PC-3 (cell line): ENCODE results near the gene SUMO2. TPM values are rescaled to one million over a fixed set of nuclear protein-coding genes. Genes with fewer than 3 reads are reported as not detected.
"Not testable (repeated sequence)": the region's sequence is repeated elsewhere in the genome, so short reads cannot be mapped to it uniquely, and the experiment has no call there.

Experiments used
- ATAC-seq: fragments of 200-7000 bp; cut with Tn5 transposase; 2 replicates; pipeline ENCODE4 v1.9.1; 2020; ENCODE audit warnings: mild to moderate bottlenecking, moderate library complexity
- BruUV-seq: library from RNA; stranded (reverse); fragments of 400-500 nt; replicated peaks from 2 replicates; lab custom pipeline; 2021; lab: Mats Ljungman, UMichigan
- CTCF ChIA-PET: fragments of 300-600 bp; sonication (Branson Sonifier 250); formaldehyde crosslinking; loops from one replicate; lab custom pipeline; 2022; ENCODE audit warnings: antibody characterized with exemption; lab: Charles Lee
- POLR2A ChIA-PET: fragments of 300-600 bp; sonication (Branson Sonifier 250); formaldehyde crosslinking; loops from one replicate; lab custom pipeline; 2022; ENCODE audit warnings: antibody characterized with exemption; ENCODE audit not compliant: unreplicated experiment; lab: Charles Lee
- DNase-seq: peaks from one replicate; pipeline ENCODE4 v3.0.0-alpha.2; 2015
- H2AFZ ChIP-seq: fragments of 300-600 bp; sonication (generic); 2 replicates; pipeline ENCODE4 v1.6.0; 2016; ENCODE audit warnings: antibody characterized with exemption, low read length
- H3F3A ChIP-seq: fragments of 300-600 bp; sonication (generic); one replicate; pipeline ENCODE4 v1.6.0; 2017; ENCODE audit warnings: antibody characterized with exemption, low read length, control low read depth, mild to moderate bottlenecking; ENCODE audit not compliant: unreplicated experiment
- H3K27ac ChIP-seq: fragments of 300-600 bp; sonication (generic); 2 replicates; pipeline ENCODE4 v1.5.1; 2016; ENCODE audit warnings: mild to moderate bottlenecking, low read length
- H3K27me3 ChIP-seq: fragments of 300-600 bp; sonication (generic); 2 replicates; pipeline ENCODE4 v1.6.1; 2016; ENCODE audit warnings: low read length, mixed read lengths
- H3K36me3 ChIP-seq: fragments of 300-600 bp; sonication (generic); 2 replicates; pipeline ENCODE4 v1.6.1; 2016; ENCODE audit warnings: low read depth, mixed run types, low read length, mixed read lengths
- H3K4me1 ChIP-seq: fragments of 300-600 bp; sonication (generic); 2 replicates; pipeline ENCODE4 v1.5.1; 2016; ENCODE audit warnings: low read length; ENCODE audit not compliant: insufficient read depth
- H3K4me2 ChIP-seq: fragments of 300-600 bp; sonication (generic); 2 replicates; pipeline ENCODE4 v1.6.0; 2016; ENCODE audit warnings: low read length
- H3K4me3 ChIP-seq: fragments of 300-600 bp; sonication (generic); 2 replicates; pipeline ENCODE4 v1.5.1; 2016; ENCODE audit warnings: mild to moderate bottlenecking, low read length, mixed read lengths
- H3K79me2 ChIP-seq: fragments of 300-600 bp; sonication (generic); 2 replicates; pipeline ENCODE4 v1.6.1; 2017; ENCODE audit warnings: low read length, mixed read lengths
- H3K9ac ChIP-seq: fragments of 300-600 bp; sonication (generic); 2 replicates; pipeline ENCODE4 v1.6.0; 2016; ENCODE audit warnings: mild to moderate bottlenecking, low read length
- H3K9me2 ChIP-seq: fragments of 300-600 bp; sonication (generic); replicated peaks from 2 replicates; pipeline ENCODE4 v1.6.1; 2016; ENCODE audit warnings: mixed run types, low read length, mixed read lengths
- H3K9me3 ChIP-seq: fragments of 300-600 bp; sonication (generic); 2 replicates; pipeline ENCODE4 v1.6.1; 2016; ENCODE audit warnings: low read length, mixed read lengths
- H4K20me1 ChIP-seq: fragments of 300-600 bp; sonication (generic); 2 replicates; pipeline ENCODE4 v1.6.1; 2016; ENCODE audit warnings: low read length, mixed read lengths
- EZH2 ChIP-seq: fragments of 300-600 bp; sonication (generic); IDR thresholded peaks from one replicate; pipeline ENCODE4 v1.6.1; 2017; ENCODE audit warnings: antibody characterized with exemption, mild to moderate bottlenecking, low read length; ENCODE audit not compliant: unreplicated experiment
- EZH2phosphoT487 ChIP-seq: fragments of 300-600 bp; sonication (generic); IDR thresholded peaks from 2 replicates; pipeline ENCODE4 v1.6.1; 2018; ENCODE audit warnings: mild to moderate bottlenecking, antibody characterized with exemption, low read length, borderline replicate concordance
- intact Hi-C: fragments of 100-400 bp; cut with micrococcal nuclease; formaldehyde crosslinking; loops from 2 replicates; pipeline ENCODE4 v1.9.0; 2023
- total RNA-seq: library from RNA; depleted of rRNA; stranded (reverse); fragments of >200 nt; gene quantifications from 2 replicates; pipeline ENCODE4 v1.2.3, GENCODE V29; 2014
- TF ChIP-seq, protein P1 (sequence below): fragments of 300-600 bp; sonication (generic); conservative IDR thresholded peaks from 2 replicates; pipeline ENCODE4 v1.5.1; 2017; ENCODE audit warnings: antibody characterized with exemption, low read depth, mild to moderate bottlenecking, low read length

The SUMO2 gene
- total RNA-seq, 1 experiment from 2014 or later = 282 TPM

DNA sequence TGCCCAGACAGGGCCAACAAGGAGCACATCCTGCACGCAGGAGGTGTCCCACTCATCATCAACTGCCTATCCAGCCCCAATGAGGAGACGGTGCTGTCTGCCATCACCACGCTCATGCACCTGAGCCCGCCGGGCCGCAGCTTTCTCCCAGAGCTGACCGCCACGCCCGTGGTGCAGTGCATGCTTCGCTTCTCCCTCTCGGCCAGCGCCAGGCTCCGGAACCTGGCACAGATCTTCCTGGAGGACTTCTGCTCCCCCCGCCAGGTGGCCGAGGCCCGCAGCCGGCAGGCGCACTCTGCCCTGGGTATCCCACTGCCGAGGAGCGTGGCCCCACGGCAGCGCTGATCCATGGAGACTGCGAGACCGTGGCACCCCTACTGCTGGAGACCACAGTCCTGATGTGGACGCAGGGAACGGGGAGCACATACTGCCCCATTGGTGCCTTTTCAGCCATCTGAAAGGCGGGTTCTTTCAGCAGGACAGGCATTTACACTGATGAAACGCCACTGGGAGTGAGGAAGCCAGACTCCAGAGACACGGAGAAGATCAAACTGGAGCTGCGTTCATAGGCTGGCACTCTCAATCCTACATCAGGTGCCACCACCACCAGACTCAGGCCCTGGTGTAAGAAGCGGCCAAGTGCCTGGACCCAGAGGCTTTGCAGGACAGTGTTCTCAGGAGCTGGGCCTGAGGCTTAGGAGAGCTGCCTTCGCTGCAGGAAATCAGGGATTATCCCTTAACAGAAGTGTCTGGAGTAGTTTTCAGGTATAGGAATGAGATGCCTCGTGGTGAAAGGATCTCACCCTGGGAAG, 53.9 kb downstream of the SUMO2 start:
- no peaks in the 10 kb centered on the region for H3K9me3 ChIP-seq
- peaks cover 17% of the 10 kb centered on the region for H3K36me3 ChIP-seq
- no TSS peak for BruUV-seq
- ChIA-PET POLR2A (no interaction called here), CTCF (no interaction called here)
- no peak overlapping the region for H3K4me3 ChIP-seq
- peaks cover 66% of the 10 kb centered on the region for H3K79me2 ChIP-seq
- H3K4me2 ChIP-seq = no peak overlapping the region
- no peak overlapping the region for H3K27ac ChIP-seq
- no peaks in the 10 kb centered on the region for H3K9me2 ChIP-seq
- H3F3A ChIP-seq = no peaks in the 10 kb centered on the region
- no peaks in the 10 kb centered on the region for H4K20me1 ChIP-seq
- H2AFZ ChIP-seq = no peak overlapping the region
- TF ChIP-seq EZH2 (no peak), EZH2phosphoT487 (no peak)
- TF ChIP-seq, protein P1, sequence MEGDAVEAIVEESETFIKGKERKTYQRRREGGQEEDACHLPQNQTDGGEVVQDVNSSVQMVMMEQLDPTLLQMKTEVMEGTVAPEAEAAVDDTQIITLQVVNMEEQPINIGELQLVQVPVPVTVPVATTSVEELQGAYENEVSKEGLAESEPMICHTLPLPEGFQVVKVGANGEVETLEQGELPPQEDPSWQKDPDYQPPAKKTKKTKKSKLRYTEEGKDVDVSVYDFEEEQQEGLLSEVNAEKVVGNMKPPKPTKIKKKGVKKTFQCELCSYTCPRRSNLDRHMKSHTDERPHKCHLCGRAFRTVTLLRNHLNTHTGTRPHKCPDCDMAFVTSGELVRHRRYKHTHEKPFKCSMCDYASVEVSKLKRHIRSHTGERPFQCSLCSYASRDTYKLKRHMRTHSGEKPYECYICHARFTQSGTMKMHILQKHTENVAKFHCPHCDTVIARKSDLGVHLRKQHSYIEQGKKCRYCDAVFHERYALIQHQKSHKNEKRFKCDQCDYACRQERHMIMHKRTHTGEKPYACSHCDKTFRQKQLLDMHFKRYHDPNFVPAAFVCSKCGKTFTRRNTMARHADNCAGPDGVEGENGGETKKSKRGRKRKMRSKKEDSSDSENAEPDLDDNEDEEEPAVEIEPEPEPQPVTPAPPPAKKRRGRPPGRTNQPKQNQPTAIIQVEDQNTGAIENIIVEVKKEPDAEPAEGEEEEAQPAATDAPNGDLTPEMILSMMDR = no peak
- DNase-seq (no peak), ATAC-seq (no peak)
- intact Hi-C loops = no loop called here
- no peak overlapping the region for H3K9ac ChIP-seq
- no peaks in the 10 kb centered on the region for H3K27me3 ChIP-seq
- H3K4me1 ChIP-seq = peaks cover 43% of the 10 kb centered on the region

DNA sequence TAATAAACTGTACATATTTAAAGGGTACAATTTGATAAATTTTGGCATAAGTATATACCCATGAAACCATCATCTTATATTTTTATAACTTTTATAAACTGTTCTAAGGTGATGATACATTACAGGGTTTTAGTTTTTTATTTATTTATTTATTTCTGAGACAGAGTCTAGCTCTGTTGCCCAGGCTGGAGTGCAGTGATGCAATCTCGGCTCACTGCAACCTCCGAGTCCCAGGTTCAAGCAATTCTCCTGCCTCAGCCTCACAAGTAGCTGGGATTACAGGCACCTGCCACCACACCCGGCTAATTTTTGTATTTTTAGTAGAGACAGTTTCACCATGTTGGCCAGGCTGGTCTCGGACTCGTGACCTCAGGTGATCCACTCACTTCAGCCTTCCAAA, 54.8 kb downstream of the SUMO2 start:
- POLR2A ChIA-PET, H3K27ac ChIP-seq, H3K9me3 ChIP-seq, H3K27me3 ChIP-seq, H3F3A ChIP-seq, DNase-seq, H3K9me2 ChIP-seq, H4K20me1 ChIP-seq, H2AFZ ChIP-seq, CTCF ChIA-PET, H3K9ac ChIP-seq, H3K4me3 ChIP-seq, H3K4me2 ChIP-seq, ATAC-seq, BruUV-seq, intact Hi-C loops: not testable (repeated sequence)
- Histone ChIP-seq H3K4me1 (peaks cover 44% of the 10 kb centered on the region), H3K36me3 (peaks cover 17% of the 10 kb centered on the region), H3K79me2 (peaks cover 74% of the 10 kb centered on the region)

DNA sequence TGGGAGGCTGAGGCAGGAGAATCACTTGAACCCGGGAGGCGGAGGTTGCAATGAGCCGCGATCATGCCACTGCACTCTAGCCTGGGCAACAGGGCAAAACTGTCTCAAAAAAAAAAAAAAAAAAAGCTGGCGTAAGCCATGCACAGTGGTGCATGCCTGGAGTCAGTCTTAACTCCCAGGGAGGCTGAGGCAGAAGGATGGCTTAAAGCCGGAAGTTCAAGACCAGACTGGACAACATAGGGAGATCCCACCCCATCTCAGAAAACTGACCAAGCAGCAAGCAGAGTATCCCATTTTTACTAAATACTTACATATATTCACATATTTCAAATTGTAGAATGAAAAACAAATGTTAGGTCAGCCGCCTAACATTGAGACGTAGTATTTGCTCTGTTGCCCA, 55.8 kb downstream of the SUMO2 start:
- Histone ChIP-seq H3K27ac (no peak overlapping the region), H3K9ac (no peak overlapping the region), H3F3A (no peaks in the 10 kb centered on the region), H2AFZ (no peak overlapping the region), H3K79me2 (peaks cover 73% of the 10 kb centered on the region), H3K9me2 (no peaks in the 10 kb centered on the region), H3K4me3 (no peak overlapping the region), H3K36me3 (peaks cover 17% of the 10 kb centered on the region), H3K4me2 (no peak overlapping the region), H3K27me3 (no peaks in the 10 kb centered on the region), H3K9me3 (no peaks in the 10 kb centered on the region), H3K4me1 (peaks cover 38% of the 10 kb centered on the region), H4K20me1 (no peaks in the 10 kb centered on the region)
- ChIA-PET POLR2A (interaction anchor here (0.6 to 0.7 kb wide), 2 partner anchors 62 to 582 kb away, joined by 3 read pairs; no protein-coding TSS in a partner anchor), CTCF (no interaction called here)
- ATAC-seq = no peak
- TF ChIP-seq EZH2phosphoT487 (no peak), EZH2 (no peak)
- TF ChIP-seq, protein P1 = no peak
- DNase-seq = no peak
- intact Hi-C loops = no loop called here
- no TSS peak for BruUV-seq
